SK-N-SH treated with all-trans-retinoic acid at 6 μM for 48 hours (cell line): ENCODE measurements around the gene RAD51B.

Experiments
- ARNTL ChIP-seq: fragments of 450-650 bp; formaldehyde crosslinking; IDR thresholded peaks from 2 replicates; pipeline ENCODE4 v1.5.0; 2020; ENCODE audit warnings: low read depth, mild to moderate bottlenecking, moderate library complexity, borderline replicate concordance
- PPARA ChIP-seq: fragments of 250-450 bp; sonication (Bioruptor Pico); IDR thresholded peaks from 2 replicates; pipeline ENCODE4 v1.5.0; 2020; ENCODE audit warnings: mild to moderate bottlenecking, borderline replicate concordance
- TCF4 ChIP-seq: fragments of 250-450 bp; sonication (Bioruptor Pico); IDR thresholded peaks from 2 replicates; pipeline ENCODE4 v1.8.0; 2021; ENCODE audit warnings: mild to moderate bottlenecking, moderate library complexity, borderline replicate concordance

GRCh38 chr14:68148276-68148675 is 328.7 kb downstream of the RAD51B start:
- TF ChIP-seq PPARA (CRISPR knock-in tag) (no peak), TCF4 (CRISPR knock-in tag) (no peak), ARNTL (CRISPR knock-in tag) (no peak)
